ENCODE measurements around the gene PCDH12.

GRCh38 chr5:141949511-141949910 lies 8.5 kb downstream of the PCDH12 start:
- TF ChIP-seq POLR2A (IDR thresholded peaks at IDR 0.05; ENCODE audit: low read length) (no peak), GATA1 (IDR thresholded peaks at IDR 0.05; ENCODE audit: low read depth, low read length) (no peak)

All from erythroblast (primary cell).